CD4-positive, alpha-beta T cell treated with Interleukin-2 at 100 ng/mL for 4 hours (primary cell): ENCODE data around the gene ERGIC2.
"Not testable (repeated sequence)": the region's sequence is repeated elsewhere in the genome, so short reads cannot be mapped to it uniquely, and the experiment has no call there.

Experiments used
- DNase-seq: peaks from one replicate; pipeline ENCODE4 v3.0.0-alpha.2; 2020; ENCODE audit warnings: low spot score

ERGIC2 gene

GRCh38 chr12:29299633-29300032 is 81.3 kb downstream of the ERGIC2 start:
- no peak for DNase-seq

- no peak for DNase-seq
These were observed 89.7 kb downstream of the ERGIC2 start for GRCh38 chr12:29291226-29291625.

- DNase-seq = not testable (repeated sequence)
These were observed 90.5 kb downstream of the ERGIC2 start for GRCh38 chr12:29290475-29290874.

GRCh38 chr12:29288031-29288430 is 92.9 kb downstream of the ERGIC2 start:
- no peak for DNase-seq

GRCh38 chr12:29287622-29288021 is 93.3 kb downstream of the ERGIC2 start:
- no peak for DNase-seq
